ENCODE results near the gene PCDHGA1. TPM values are rescaled to one million over a fixed set of nuclear protein-coding genes. Genes with fewer than 3 reads are reported as not detected.
A peak's percentile ranks its signal among the peaks of the same experiment; 100 is the strongest.

The PCDHGA1 gene
- total and polyA plus RNA-seq, 4 experiments from 2014 or later, result 0.58 to 0.78 TPM; not detected in 2

- H3K4me3 ChIP-seq (ENCODE audit: low read length in 2 of 2), result no peak overlapping the region
- intact Hi-C loops (cut with micrococcal nuclease), result no loop called here
- H3K36me3 ChIP-seq (ENCODE audit: insufficient read depth, low read length), result peaks cover 84% of the 10 kb centered on the region
- ChIA-PET POLR2A (ENCODE audit: partially characterized antibody) (interaction anchor here (1.1 kb wide), 1 partner anchor 13 kb away, joined by 3 read pairs; no protein-coding TSS in a partner anchor), CTCF (ENCODE audit: partially characterized antibody) (interaction anchor here (0.5 to 10.2 kb wide), 9 partner anchors 14 to 1922 kb away, joined by 3 to 144 read pairs (median 5); partner anchors contain the start of genes PCDHGA1 and PCDHGA10)
- no peak overlapping the region for H3K27ac ChIP-seq (ENCODE audit: low read depth, low read length)
- H3K9me3 Mint-ChIP-seq, result no peaks in the 10 kb centered on the region
- H3K4me3 Mint-ChIP-seq, result no peak overlapping the region
- H3K4me1 Mint-ChIP-seq, result peaks cover 7 to 26% (median 16%) of the 10 kb centered on the region in 4 donors
- no peaks in the 10 kb centered on the region for H3K9me3 ChIP-seq (ENCODE audit: control insufficient read depth in 1 of 2, low read length in 2 of 2)
- peaks cover 10 to 56% of the 10 kb centered on the region in 2 donors for H3K36me3 Mint-ChIP-seq
- no peak for DNase-seq
- no peaks in the 10 kb centered on the region for H3K27me3 ChIP-seq (ENCODE audit: insufficient read depth, low read length)
- H3K4me1 ChIP-seq (ENCODE audit: insufficient read depth, low read length), result peaks cover 11% of the 10 kb centered on the region
- no peaks in the 10 kb centered on the region for H3K27me3 Mint-ChIP-seq
- H3K27ac Mint-ChIP-seq, result peak overlapping the region in 2 of 7 donors; percentile 69 to 76
Observed at GRCh38 chr5:141527426-141527825, 197.1 kb downstream of the PCDHGA1 start.

- Mint-ChIP-seq H3K4me3 (no peak overlapping the region), H3K4me1 (peaks cover 7 to 17% (median 14%) of the 10 kb centered on the region in 4 donors), H3K9me3 (no peaks in the 10 kb centered on the region), H3K27ac (peak overlapping the region; percentile 3 to 81 (median 53)), H3K27me3 (no peaks in the 10 kb centered on the region), H3K36me3 (peaks cover 0 to 51% of the 10 kb centered on the region in 2 donors)
- DNase-seq, result no peak
- POLR2A ChIA-PET (ENCODE audit: partially characterized antibody), result no interaction called here
- H3K27me3 ChIP-seq (ENCODE audit: insufficient read depth, low read length), result no peaks in the 10 kb centered on the region
- H3K36me3 ChIP-seq (ENCODE audit: insufficient read depth, low read length), result peaks cover 84% of the 10 kb centered on the region
- H3K9me3 ChIP-seq (ENCODE audit: control insufficient read depth in 1 of 2, low read length in 2 of 2), result no peaks in the 10 kb centered on the region
- intact Hi-C loops (cut with micrococcal nuclease), result no loop called here
- H3K27ac ChIP-seq (ENCODE audit: low read depth, low read length), result no peak overlapping the region
- peaks cover under 1% of the 10 kb centered on the region for H3K4me1 ChIP-seq (ENCODE audit: insufficient read depth, low read length)
- H3K4me3 ChIP-seq (ENCODE audit: low read length in 2 of 2), result no peak overlapping the region
- CTCF ChIA-PET (ENCODE audit: partially characterized antibody), result interaction anchor here (0.9 to 10.2 kb wide), 10 partner anchors 9 to 210 kb away, joined by 3 to 144 read pairs (median 4); partner anchors contain the start of gene PCDHGA10
Observed at GRCh38 chr5:141528291-141528984, 198.1 kb downstream of the PCDHGA1 start.

GRCh38 chr5:141529002-141529401, 198.7 kb downstream of the PCDHGA1 start:
- H3K36me3 Mint-ChIP-seq, result peaks cover 1 to 48% of the 10 kb centered on the region in 2 donors
- no peak overlapping the region for H3K4me3 ChIP-seq (ENCODE audit: low read length in 2 of 2)
- H3K9me3 ChIP-seq (ENCODE audit: control insufficient read depth in 1 of 2, low read length in 2 of 2), result no peaks in the 10 kb centered on the region
- H3K27me3 ChIP-seq (ENCODE audit: insufficient read depth, low read length), result no peaks in the 10 kb centered on the region
- peaks cover 7 to 17% (median 15%) of the 10 kb centered on the region in 4 donors for H3K4me1 Mint-ChIP-seq
- H3K4me1 ChIP-seq (ENCODE audit: insufficient read depth, low read length), result no peaks in the 10 kb centered on the region
- H3K27ac ChIP-seq (ENCODE audit: low read depth, low read length), result no peak overlapping the region
- intact Hi-C loops (cut with micrococcal nuclease), result no loop called here
- peak overlapping the region; percentile 3 to 81 (median 53) for H3K27ac Mint-ChIP-seq
- no peak for DNase-seq
- no peaks in the 10 kb centered on the region for H3K27me3 Mint-ChIP-seq
- peaks cover 84% of the 10 kb centered on the region for H3K36me3 ChIP-seq (ENCODE audit: insufficient read depth, low read length)
- H3K4me3 Mint-ChIP-seq, result no peak overlapping the region
- H3K9me3 Mint-ChIP-seq, result no peaks in the 10 kb centered on the region
- ChIA-PET POLR2A (ENCODE audit: partially characterized antibody) (no interaction called here), CTCF (ENCODE audit: partially characterized antibody) (interaction anchor here (0.9 to 10.2 kb wide), 7 partner anchors 9 to 116 kb away, joined by 3 to 144 read pairs (median 4); partner anchors contain the start of gene PCDHGA10)

- Histone ChIP-seq H3K36me3 (ENCODE audit: insufficient read depth, low read length) (peaks cover 83% of the 10 kb centered on the region), H3K4me1 (ENCODE audit: insufficient read depth, low read length) (no peaks in the 10 kb centered on the region), H3K27ac (ENCODE audit: low read depth, low read length) (no peak overlapping the region), H3K27me3 (ENCODE audit: insufficient read depth, low read length) (no peaks in the 10 kb centered on the region), H3K9me3 (ENCODE audit: control insufficient read depth in 1 of 2, low read length in 2 of 2) (no peaks in the 10 kb centered on the region), H3K4me3 (ENCODE audit: low read length in 2 of 2) (no peak overlapping the region)
- H3K27me3 Mint-ChIP-seq, result no peaks in the 10 kb centered on the region
- DNase-seq, result no peak
- no peak overlapping the region for H3K4me3 Mint-ChIP-seq
- ChIA-PET CTCF (ENCODE audit: partially characterized antibody) (interaction anchor here (10.2 kb wide), 1 partner anchor 17 kb away, joined by 144 read pairs; no protein-coding TSS in a partner anchor), POLR2A (ENCODE audit: partially characterized antibody) (no interaction called here)
- intact Hi-C loops (cut with micrococcal nuclease), result no loop called here
- H3K9me3 Mint-ChIP-seq, result no peaks in the 10 kb centered on the region
- H3K36me3 Mint-ChIP-seq, result peaks cover 10 to 48% of the 10 kb centered on the region in 2 donors
- no peak overlapping the region for H3K27ac Mint-ChIP-seq
- peaks cover 10 to 14% (median 12%) of the 10 kb centered on the region in 4 donors for H3K4me1 Mint-ChIP-seq
Observed at GRCh38 chr5:141529873-141530272, 199.6 kb downstream of the PCDHGA1 start.

GRCh38 chr5:141532726-141533125, 202.4 kb downstream of the PCDHGA1 start:
- H3K4me1 ChIP-seq (ENCODE audit: insufficient read depth, low read length), result no peaks in the 10 kb centered on the region
- no peak overlapping the region for H3K27ac Mint-ChIP-seq
- intact Hi-C loops (cut with micrococcal nuclease), result no loop called here
- peaks cover 4 to 13% (median 12%) of the 10 kb centered on the region in 4 donors for H3K4me1 Mint-ChIP-seq
- no peaks in the 10 kb centered on the region for H3K27me3 Mint-ChIP-seq
- H3K27ac ChIP-seq (ENCODE audit: low read depth, low read length), result no peak overlapping the region
- POLR2A ChIA-PET (ENCODE audit: partially characterized antibody), result no interaction called here
- H3K9me3 Mint-ChIP-seq, result no peaks in the 10 kb centered on the region
- H3K27me3 ChIP-seq (ENCODE audit: insufficient read depth, low read length), result no peaks in the 10 kb centered on the region
- H3K36me3 Mint-ChIP-seq, result peaks cover 23 to 39% of the 10 kb centered on the region in 2 donors
- H3K36me3 ChIP-seq (ENCODE audit: insufficient read depth, low read length), result peaks cover 61% of the 10 kb centered on the region
- H3K4me3 Mint-ChIP-seq, result no peak overlapping the region
- CTCF ChIA-PET (ENCODE audit: partially characterized antibody), result interaction anchor here (1.3 to 6.5 kb wide), 7 partner anchors 10 to 31 kb away, joined by 3 to 49 read pairs (median 5); no protein-coding TSS in a partner anchor
- DNase-seq, result no peak
- H3K9me3 ChIP-seq (ENCODE audit: control insufficient read depth in 1 of 2, low read length in 2 of 2), result no peaks in the 10 kb centered on the region
- no peak overlapping the region for H3K4me3 ChIP-seq (ENCODE audit: low read length in 2 of 2)

GRCh38 chr5:141533897-141534296, 203.6 kb downstream of the PCDHGA1 start:
- H3K27me3 Mint-ChIP-seq, result no peaks in the 10 kb centered on the region
- H3K27ac Mint-ChIP-seq, result peak overlapping the region in 3 of 7 donors; percentile 37 to 45 (median 41)
- intact Hi-C loops (cut with micrococcal nuclease), result no loop called here

More at GRCh38 chr5:141533897-141534296, 203.6 kb downstream of the PCDHGA1 start:
- peak overlapping the region; percentile 8 for H3K27ac ChIP-seq (ENCODE audit: low read depth, low read length)
- H3K27me3 ChIP-seq (ENCODE audit: insufficient read depth, low read length), result no peaks in the 10 kb centered on the region
- no peak overlapping the region for H3K4me3 ChIP-seq (ENCODE audit: low read length in 2 of 2)
- peaks cover 23 to 27% of the 10 kb centered on the region in 2 donors for H3K36me3 Mint-ChIP-seq
- H3K9me3 Mint-ChIP-seq, result no peaks in the 10 kb centered on the region
- H3K9me3 ChIP-seq (ENCODE audit: control insufficient read depth in 1 of 2, low read length in 2 of 2), result no peaks in the 10 kb centered on the region
- DNase-seq, result no peak
- no peak overlapping the region for H3K4me3 Mint-ChIP-seq
- H3K4me1 ChIP-seq (ENCODE audit: insufficient read depth, low read length), result no peaks in the 10 kb centered on the region
- H3K36me3 ChIP-seq (ENCODE audit: insufficient read depth, low read length), result peaks cover 49% of the 10 kb centered on the region
- ChIA-PET CTCF (ENCODE audit: partially characterized antibody) (interaction anchor here (0.6 to 6.5 kb wide), 9 partner anchors 11 to 1523 kb away, joined by 4 to 49 read pairs (median 6); no protein-coding TSS in a partner anchor), POLR2A (ENCODE audit: partially characterized antibody) (interaction anchor here (0.7 kb wide), 1 partner anchor 8 kb away, joined by 4 read pairs; no protein-coding TSS in a partner anchor)
- peaks cover 4 to 13% (median 12%) of the 10 kb centered on the region in 4 donors for H3K4me1 Mint-ChIP-seq
